Hematopoietic multipotent progenitor cell treated with erythropoietin and hydrocortisone succinate and interleukin-3 and kit ligand, for 17 days (in vitro differentiated cells): ENCODE results near the gene CHAT.
"Not testable (repeated sequence)": the region's sequence is repeated elsewhere in the genome, so short reads cannot be mapped to it uniquely, and the experiment has no call there.

Source experiments
- DNase-seq: peaks from one replicate; pipeline ENCODE4 v3.0.0-alpha.2; 2015; ENCODE audit warnings: low spot score

Gene CHAT

GRCh38 chr10:49653273-49653929, 39.6 kb downstream of the CHAT start:
- DNase-seq, result no peak

- DNase-seq, result no peak
Measured at GRCh38 chr10:49654036-49654693, 40.3 kb downstream of the CHAT start.

DNA sequence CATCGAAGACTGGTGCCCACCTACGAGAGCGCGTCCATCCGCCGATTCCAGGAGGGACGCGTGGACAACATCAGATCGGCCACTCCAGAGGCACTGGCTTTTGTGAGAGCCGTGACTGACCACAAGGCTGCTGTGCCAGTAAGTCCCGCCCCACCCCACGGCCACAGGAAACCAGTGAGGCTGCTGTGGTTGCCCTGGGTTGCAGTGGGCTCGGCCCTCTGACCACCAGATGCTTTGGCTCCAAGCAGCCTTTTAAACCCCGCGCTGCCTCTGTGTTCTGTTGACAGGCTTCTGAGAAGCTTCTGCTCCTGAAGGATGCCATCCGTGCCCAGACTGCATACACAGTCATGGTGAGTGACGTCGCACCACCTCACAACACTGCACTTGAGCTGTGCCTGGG, 41.3 kb downstream of the CHAT start:
- DNase-seq, result no peak

DNA sequence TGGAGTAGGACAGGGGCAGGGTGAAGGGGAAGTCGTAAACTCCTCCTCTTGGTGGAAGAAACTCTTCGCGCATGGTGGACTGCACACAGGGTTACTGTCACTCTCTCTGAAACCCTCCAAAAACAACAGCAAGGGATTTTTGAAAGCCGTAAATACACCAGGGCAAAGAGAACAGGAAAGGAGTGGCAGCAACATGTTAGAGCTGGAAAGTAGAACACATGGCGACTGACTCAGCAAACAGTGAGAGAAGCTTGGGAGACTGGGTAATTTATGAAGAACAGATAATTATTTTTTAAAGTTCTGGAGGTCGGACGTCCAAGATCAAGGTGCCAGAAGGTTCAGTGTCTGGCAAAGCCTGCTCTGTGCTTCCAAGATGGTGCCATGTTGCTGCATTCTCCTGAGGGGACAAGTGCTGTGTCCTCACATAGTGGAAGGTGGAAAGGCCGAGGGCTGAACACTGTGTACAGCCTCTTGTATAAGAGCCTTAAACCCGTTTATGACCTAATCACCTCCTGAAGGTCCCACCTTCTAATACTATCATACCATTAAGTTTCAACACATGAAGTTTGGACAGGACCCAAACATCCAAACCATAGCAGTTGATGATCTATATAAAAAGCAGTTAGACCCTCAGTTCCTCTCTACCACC, 43.1 kb downstream of the CHAT start:
- DNase-seq, result no peak

- DNase-seq, result no peak
Measured at GRCh38 chr10:49657606-49658005, 43.8 kb downstream of the CHAT start.

DNA sequence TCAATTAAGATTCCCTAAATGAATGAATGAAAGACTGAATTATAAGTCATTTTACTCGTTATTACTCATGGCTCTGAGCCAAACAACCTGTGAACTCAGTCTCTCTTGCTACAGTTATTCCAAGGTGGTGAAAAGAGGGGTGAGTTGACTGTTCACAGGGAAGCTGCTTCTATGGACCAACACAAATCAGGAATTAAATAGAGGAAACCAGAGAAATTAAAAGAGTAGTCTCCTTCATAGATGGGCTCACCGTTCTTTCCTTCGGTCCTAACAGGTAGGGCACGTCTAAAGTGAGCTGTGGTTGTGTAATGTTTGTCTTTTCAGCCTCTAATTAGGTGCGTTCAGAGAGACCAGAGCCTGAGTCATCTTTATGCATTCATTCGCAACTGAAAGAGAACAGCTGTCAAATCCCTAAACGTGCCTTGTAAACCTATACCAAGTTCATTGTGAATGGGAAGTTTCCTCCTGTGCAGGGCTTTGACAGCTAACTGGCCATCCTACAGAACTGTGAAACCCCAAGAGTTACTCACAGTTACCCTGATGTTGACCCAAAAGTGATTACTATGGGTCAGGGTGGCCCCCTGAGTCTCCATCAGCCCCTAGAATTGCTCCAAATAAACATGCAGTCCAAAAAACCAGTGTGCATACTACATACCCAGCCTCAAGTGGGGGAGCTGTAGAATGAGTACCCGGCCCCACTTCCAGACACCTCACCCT, 47.5 kb downstream of the CHAT start:
- no peak for DNase-seq

DNA sequence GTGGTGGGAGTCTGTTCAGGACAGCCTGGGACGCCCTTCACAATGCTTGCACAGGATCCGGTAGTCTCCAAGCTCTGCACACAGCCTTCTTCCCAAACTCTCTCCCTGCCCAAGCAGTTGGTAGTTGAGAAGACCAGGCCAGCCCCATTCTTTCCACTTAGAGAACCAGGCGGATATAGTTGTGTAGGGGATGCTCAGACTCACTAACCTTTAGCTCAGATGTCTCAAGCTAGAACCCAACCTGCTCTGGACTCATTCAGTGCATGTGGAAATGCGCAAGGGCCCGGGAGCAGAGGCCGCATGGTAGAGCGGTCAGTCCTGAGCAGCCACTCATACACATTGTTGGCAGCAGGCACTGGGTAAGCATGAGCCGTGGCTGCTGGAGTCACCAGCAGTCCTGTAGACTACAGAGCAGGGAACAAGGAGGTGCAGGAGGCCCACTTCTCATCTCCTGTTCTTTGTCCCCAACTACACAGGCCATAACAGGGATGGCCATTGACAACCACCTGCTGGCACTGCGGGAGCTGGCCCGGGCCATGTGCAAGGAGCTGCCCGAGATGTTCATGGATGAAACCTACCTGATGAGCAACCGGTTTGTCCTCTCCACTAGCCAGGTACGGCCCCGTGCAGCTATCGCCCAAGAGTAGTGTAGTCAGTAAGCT, 48.5 kb downstream of the CHAT start:
- no peak for DNase-seq

GRCh38 chr10:49663596-49663995, 49.8 kb downstream of the CHAT start:
- no peak for DNase-seq

DNA sequence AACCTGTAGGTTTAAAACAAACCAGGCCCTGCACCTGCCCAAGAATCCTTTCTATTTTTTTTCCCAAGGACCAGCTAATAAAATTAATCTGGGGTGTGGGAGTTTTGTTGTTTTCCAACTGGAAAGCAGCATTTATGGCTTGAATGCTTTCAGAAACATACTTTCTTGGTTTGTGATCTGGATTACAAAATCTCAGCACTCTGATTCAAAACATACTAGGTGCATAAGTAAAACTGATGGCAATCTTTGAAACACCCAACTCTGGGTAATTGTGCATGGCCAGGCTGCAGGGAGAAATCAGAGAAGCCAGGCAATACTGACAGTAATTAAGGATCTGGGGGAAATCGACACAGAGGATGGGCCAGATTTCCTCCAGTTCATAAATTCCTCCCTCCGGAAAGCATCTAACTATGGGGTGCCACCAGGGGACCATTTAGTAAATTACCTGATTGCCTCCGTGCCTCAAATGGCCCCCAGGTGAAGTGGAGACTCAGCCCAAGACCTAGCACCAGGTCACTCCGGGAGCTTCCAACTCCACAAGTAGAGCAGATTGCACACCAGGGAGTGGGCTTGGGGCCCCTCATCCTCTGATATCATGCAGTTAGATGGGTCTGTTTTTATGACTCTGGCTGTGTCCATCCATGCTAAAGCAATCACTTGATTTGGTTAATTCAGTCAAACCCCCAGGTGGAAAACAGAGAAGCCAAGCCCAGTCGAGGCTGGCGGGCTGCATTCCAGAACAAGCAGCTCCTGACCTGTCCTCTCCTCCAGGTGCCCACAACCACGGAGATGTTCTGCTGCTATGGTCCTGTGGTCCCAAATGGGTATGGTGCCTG, 50.4 kb downstream of the CHAT start:
- no peak for DNase-seq

- no peak for DNase-seq
Measured at GRCh38 chr10:49664842-49665355, 51.1 kb downstream of the CHAT start.

GRCh38 chr10:49666054-49666615, 52.3 kb downstream of the CHAT start:
- no peak for DNase-seq

- no peak for DNase-seq
Measured at GRCh38 chr10:49666685-49667084, 52.8 kb downstream of the CHAT start.

DNA sequence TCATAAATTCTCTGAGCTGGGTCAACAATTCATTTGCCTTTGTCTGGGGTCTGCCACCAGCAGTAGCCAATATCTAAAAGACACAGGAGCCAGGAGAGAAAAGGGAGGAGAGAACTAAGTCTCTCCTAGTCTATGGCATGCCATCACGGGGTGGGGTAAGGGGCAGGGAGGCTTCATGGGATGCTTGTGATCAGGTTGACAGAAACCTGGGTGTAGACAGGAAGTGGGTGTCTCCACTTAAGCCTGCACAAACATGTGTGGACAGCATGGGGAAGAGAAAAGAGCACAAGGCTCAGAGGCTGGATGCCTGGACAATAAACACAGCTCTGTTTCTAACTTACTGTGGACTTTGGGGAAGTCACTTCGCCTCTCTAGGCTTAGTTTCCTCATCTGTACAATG, 54.2 kb downstream of the CHAT start:
- DNase-seq, result no peak

DNA sequence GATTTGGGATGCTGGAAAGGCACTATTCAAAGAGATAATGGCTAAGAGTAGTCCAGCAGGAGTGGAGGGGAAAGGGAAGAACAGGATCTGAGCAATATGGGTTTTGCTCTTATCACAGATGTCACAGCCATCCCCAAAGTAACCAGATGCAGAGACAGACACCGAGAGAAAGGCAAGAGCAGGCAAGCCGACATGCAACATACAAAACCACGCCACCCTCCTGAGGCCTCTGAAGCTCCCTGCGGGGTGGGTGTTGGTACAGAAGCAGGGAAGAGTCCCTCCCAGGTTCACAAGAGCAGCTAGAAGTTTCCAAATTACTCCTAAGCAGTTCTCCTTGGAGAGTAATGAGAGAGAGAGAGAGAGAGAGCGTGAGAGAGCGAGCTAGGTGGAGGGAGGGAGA, 54.8 kb downstream of the CHAT start:
- DNase-seq, result no peak

DNA sequence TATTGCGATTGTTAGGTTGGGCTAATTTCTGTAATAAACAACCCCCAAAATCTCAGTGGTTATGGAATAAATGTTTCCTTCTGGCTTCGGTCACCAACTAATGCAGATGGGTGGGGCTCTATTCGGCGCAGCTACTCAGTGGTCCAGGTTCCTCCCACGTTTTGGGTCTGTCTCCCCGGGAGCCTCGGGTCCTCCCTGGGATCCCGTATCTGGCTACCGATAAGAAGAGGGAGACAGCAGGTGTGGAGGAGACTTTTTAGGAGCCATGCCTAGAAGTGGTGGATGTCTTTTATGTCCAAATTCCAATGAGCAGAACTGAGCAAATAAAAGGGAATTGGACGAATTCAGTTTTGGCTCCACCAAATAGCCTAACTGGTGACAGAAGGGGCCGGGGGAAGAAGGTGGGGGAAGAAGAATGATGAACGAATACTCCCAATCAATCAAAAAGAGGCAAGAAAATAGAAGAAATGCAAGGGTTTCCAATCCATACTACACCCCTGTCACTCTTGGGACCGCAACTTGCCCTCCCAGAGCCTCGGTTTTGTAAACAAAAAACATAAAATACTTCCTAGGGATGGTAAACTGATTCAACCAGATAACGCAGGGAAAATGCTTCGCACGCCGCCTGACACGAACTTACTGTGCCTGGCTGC, 65.1 kb downstream of the CHAT start:
- no peak for DNase-seq

- DNase-seq, result no peak
Measured at GRCh38 chr10:49679480-49679893, 65.7 kb downstream of the CHAT start, which contains the start of gene C10orf53. Gene C10orf53, plus strand, starts transcription at chr10:49679651. Its CDS starts 47 bp downstream, at chr10:49679698.

GRCh38 chr10:49682449-49682848, 68.6 kb downstream of the CHAT start:
- DNase-seq, result not testable (repeated sequence)

DNA sequence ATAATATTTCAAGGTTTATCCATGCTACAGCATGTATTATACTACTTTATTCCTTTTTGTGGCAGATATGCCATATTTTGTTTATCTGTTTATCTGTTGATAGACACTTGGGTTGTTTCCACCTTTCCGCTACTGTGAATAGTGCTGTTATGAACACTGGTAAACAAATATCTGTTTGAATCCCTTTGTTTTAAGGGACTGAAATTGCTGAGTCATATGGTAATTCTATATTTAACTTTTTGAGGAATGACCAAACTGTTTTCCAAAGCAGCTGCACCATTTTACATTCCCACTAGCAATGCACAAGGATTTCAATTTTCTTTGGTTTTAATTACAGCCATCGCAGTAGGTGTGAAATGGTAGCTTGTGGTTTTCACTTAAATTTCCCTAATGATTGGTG, 69.0 kb downstream of the CHAT start:
- DNase-seq, result no peak

- DNase-seq, result no peak
Measured at GRCh38 chr10:49686651-49687050, 72.8 kb downstream of the CHAT start.

GRCh38 chr10:49688261-49688846, 74.5 kb downstream of the CHAT start:
- DNase-seq, result no peak
